Anterior cingulate cortex (tissue), 58 donors: Measurements from ENCODE around the gene CD207.

Source experiments
- DNase-seq, 58 donors: peaks; one replicate each; lab custom pipeline; 2025; lab: John Stamatoyannopoulos, UW

Gene CD207

GRCh38 chr2:70797506-70797905 is 38.1 kb downstream of the CD207 start:
- DNase-seq = no peak

DNA sequence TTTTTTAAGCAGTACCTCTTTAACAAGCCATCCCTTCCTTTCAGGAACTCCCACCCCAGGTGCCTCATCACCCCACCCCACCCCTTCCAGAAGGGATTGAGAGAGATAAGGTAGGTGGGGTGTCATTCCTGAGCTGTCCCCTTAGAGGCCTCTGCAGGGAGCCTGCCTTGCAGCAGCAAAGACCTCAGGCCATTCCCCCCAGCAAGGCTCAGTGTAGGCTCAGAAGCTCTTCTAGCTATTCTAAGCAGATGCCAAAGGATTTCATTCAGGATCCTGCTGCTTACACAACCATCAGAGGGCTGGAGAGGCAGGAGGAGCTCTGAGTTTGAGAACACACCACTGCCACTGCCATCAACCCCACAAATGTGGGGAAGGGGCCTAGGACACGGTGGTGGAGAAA is 39.4 kb downstream of the CD207 start:
- no peak for DNase-seq

DNA sequence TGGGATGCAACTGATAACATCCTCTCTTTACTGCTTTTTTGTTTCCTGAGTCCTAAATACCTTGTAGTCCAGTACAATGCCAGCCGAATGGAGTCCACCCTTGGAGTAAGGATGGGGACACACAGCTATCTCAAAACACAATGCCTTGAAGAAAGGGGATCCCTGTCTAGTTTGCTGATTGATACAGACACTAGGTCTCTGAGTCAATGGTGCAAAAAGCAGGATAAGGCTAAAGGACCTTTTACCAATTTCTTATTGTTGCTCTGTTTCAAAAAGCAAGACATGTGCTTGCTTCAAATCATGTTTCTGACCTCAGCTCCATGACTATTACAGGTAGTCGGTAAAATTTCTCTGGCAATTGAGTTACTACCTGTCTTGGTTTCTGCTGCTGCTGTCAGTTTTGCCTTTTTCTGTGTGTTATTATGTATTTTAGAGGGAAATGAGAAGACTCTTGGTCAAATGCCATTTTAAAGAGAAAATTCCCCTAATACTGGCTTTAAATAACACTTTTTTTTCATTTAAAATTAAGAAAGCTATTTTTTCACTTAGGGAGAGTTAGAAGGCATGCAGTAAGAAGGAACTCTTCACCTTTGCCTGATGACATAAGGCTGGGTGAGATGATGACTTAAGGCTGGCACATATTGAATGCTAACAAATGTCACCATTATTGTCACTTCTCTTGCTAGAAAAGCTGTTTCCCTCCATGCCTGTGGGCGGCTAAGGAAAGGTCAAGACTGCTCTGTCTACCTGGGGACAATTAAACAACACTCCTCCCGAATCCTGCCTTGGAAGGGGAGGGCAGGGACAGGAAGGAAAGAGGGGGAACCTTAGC is 40.2 kb downstream of the CD207 start:
- no peak for DNase-seq

DNA sequence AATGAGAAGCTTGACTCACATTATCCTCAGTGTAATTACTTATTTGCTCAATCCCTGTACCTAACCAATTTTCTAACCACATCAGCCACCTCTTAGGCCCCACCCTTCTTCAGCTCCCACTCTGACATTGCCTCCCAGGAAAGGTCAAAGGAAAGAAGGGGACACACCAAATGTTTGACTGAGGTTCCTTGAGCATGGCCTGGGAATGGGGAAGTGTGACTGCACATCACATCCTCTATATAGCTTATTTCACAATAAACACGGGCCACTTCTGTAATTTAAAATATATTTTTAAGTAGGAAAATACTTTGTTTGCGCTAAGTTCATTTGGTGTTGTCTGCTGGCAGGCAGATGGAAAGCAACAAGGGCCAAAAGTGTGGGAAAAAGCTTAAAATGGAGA is 42.2 kb downstream of the CD207 start:
- DNase-seq = no peak

DNA sequence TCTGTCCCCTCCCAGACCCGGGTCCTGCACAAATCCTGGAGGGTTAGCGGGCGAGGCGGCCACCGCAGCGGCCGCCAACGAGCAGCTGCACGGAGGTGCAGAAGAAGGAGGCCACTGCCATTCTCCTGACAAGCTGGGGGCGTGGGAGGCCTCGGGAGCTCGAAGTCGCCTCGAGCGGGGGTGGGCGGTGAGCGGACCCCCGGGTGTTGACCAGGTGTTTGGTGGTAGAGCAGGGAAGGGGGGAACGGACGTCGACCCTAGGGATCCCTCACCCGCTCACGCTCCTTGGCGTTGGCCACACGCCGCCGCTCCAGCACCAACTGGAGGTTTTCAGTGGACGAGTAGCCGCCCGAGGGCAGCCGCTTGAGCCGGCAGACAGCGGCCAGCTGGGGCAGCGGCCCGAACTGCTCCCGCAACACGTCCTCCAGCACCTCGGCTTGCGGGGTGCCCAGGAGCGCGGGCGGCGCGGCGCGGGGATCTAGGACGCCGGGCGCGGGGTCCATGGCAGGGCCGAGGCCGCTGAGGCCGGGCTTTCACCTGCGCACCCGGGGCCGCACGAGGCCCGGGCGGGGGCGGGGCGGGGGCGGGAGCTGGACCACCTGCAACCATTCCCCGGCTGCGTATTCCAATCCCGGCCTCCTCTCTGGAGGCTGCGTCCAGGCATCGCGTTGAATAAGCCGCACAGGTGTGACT is 45.3 kb downstream of the CD207 start, which contains the start of gene FIGLA:
TSS of gene FIGLA (minus strand) at position 508 of the 693 bp plus-strand sequence. CDS start at position 503, 5 bp downstream.
- DNase-seq = no peak

- peak in 51 of 58 donors; percentile 4 to 72 (median 41) for DNase-seq
Measured at GRCh38 chr2:70789304-70790135, 46.1 kb downstream of the CD207 start.

DNA sequence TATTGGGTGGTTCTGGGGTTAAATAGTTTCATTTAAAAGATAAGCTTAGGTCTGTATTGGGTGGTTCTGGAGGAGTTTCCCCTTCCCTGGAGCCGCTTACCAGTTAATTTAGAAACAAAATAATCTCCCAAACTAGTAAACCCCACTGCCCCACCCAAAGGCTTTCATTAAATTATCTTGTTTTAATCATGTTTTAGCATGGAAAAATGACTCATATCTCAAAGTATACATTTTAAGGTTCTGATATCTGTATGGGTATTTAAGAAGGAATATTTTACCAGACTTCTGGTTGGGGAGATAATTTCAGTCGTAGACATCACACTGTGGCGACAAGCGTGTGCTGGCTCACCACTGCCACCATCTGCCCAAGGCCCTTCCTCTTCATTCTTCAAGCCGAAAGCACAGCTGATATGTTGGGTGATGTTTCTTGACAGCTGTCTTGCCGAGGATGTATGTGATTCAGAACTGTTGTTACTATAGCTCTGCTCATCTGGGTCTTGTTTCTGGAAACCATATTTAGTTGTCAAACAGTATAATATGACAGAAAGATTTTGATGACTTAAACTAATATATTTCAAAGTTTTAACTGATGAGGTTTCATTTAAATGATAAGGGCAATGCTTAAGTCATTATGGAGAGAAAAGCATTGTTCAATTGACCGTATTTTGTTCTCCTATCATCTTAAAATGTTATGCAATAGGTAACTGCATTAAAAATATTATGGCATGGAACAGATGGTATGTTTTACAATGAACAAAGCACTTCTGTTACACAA is 50.3 kb downstream of the CD207 start:
- peak in 35 of 58 donors; percentile 1 to 64 (median 18) for DNase-seq

- DNase-seq = no peak
Measured at GRCh38 chr2:70784320-70784719, 51.3 kb downstream of the CD207 start.
